Activated T-helper 2 cell treated with anti-CD3 and anti-CD28 coated beads, Interferon-gamma antibody, Interleukin-2, Interleukin-4, amounts not matched to agents 10 μg/mL and 5 μg/mL and 100 μg/mL, durations not matched to agents 14 hours and 24 hours and 36 hours (primary cell): ENCODE measurements around the gene TRAT1. TPM values are rescaled to one million over a fixed set of nuclear protein-coding genes. Genes with fewer than 3 reads are reported as not detected.
A peak's percentile ranks its signal among the peaks of the same experiment; 100 is the strongest.

Experiments used
- DNase-seq: peaks from one replicate; pipeline ENCODE4 v3.0.0; 2021; ENCODE audit warnings: low spot score
- H3K27ac Mint-ChIP-seq: one replicate; pipeline ENCODE4 v1.8.0; 2021; ENCODE audit warnings: mixed read lengths
- H3K27me3 Mint-ChIP-seq: one replicate; pipeline ENCODE4 v1.8.0; 2021; ENCODE audit warnings: low read depth, mixed read lengths
- H3K36me3 Mint-ChIP-seq: one replicate; pipeline ENCODE4 v1.8.0; 2021; ENCODE audit warnings: low read depth, mixed read lengths
- H3K4me1 Mint-ChIP-seq: one replicate; pipeline ENCODE4 v1.8.0; 2021; ENCODE audit warnings: low read depth, mixed read lengths
- H3K4me3 Mint-ChIP-seq: one replicate; pipeline ENCODE4 v1.8.0; 2021; ENCODE audit warnings: low read depth, mild to moderate bottlenecking, moderate library complexity, mixed read lengths
- H3K9me3 Mint-ChIP-seq: one replicate; pipeline ENCODE4 v1.8.0; 2021; ENCODE audit warnings: mixed read lengths
- intact Hi-C: fragments of 100-400 bp; cut with micrococcal nuclease; formaldehyde crosslinking; loops from one replicate; pipeline ENCODE4 v1.15.1; 2023
- total RNA-seq: library from RNA; stranded (reverse); gene quantifications from 2 replicates; pipeline ENCODE4 v1.2.3, GENCODE V29; 2022

TRAT1 gene
- total RNA-seq, 1 donor from 2014 or later = 17.7 TPM

GRCh38 chr3:108863799-108864135 is 41.2 kb downstream of the TRAT1 start:
- H3K9me3 Mint-ChIP-seq = peaks cover 4% of the 10 kb centered on the region
- no peak overlapping the region for H3K27ac Mint-ChIP-seq
- intact Hi-C loops = loop anchor here (1.0 to 2.0 kb wide), 4 partner anchors 25 to 275 kb away; partner anchors contain the start of genes CIP2A and DZIP3
- no peaks in the 10 kb centered on the region for H3K27me3 Mint-ChIP-seq
- DNase-seq = no peak
- no peak overlapping the region for H3K4me3 Mint-ChIP-seq
- peaks cover 54% of the 10 kb centered on the region for H3K36me3 Mint-ChIP-seq
- H3K4me1 Mint-ChIP-seq = peaks cover 22% of the 10 kb centered on the region

GRCh38 chr3:108877901-108878300 is 55.3 kb downstream of the TRAT1 start:
- Mint-ChIP-seq H3K27ac (no peak overlapping the region), H3K4me3 (no peak overlapping the region), H3K27me3 (no peaks in the 10 kb centered on the region), H3K4me1 (peaks cover 10% of the 10 kb centered on the region), H3K36me3 (no peaks in the 10 kb centered on the region), H3K9me3 (no peaks in the 10 kb centered on the region)
- intact Hi-C loops = no loop called here
- no peak for DNase-seq

DNA sequence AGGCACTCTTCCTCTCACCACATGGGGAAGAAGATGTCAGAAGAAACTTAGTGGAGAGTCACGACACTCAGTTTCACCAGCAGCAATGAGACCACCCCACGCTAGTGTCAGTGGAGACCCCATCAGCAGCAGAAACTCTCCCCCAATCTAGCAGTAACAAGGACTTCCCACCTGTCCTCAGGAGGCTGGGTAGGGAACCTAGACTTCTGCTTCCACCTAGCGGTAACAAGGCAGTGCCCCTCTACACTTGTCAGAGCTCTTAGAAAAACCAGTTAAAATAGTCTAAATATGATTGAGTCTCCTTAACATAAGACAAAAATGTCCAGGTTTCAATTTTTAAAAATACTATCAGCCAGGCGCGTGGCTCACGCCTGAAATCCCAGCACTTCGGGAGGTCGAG is 57.3 kb downstream of the TRAT1 start:
- H3K36me3 Mint-ChIP-seq = no peaks in the 10 kb centered on the region
- peaks cover 20% of the 10 kb centered on the region for H3K4me1 Mint-ChIP-seq
- no peaks in the 10 kb centered on the region for H3K27me3 Mint-ChIP-seq
- no peak for DNase-seq
- H3K4me3 Mint-ChIP-seq = no peak overlapping the region
- intact Hi-C loops = no loop called here
- H3K27ac Mint-ChIP-seq = no peak overlapping the region
- H3K9me3 Mint-ChIP-seq = no peaks in the 10 kb centered on the region

DNA sequence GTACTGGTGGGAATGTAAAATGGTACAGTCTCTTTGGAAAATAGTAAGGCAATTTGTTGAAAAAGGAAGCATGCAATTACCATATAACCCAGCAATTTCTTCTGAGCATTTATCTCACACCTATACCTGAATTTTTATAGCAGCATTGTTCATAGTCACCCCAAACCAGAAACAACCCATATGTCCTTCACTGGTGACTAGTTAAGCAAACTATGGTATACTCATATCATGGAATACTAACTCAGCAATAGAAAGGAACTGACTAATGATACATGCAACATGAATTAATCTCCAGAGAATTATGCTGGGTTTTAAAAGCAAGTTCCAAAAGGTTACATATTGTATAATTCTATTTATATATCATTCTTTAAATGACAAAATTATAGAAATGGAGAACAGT is 60.2 kb downstream of the TRAT1 start:
- Mint-ChIP-seq H3K4me3 (no peak overlapping the region), H3K27ac (no peak overlapping the region), H3K36me3 (no peaks in the 10 kb centered on the region), H3K9me3 (no peaks in the 10 kb centered on the region), H3K27me3 (no peaks in the 10 kb centered on the region), H3K4me1 (peaks cover 18% of the 10 kb centered on the region)
- intact Hi-C loops = no loop called here
- DNase-seq = no peak

- DNase-seq = no peak
- Mint-ChIP-seq H3K9me3 (no peaks in the 10 kb centered on the region), H3K36me3 (no peaks in the 10 kb centered on the region), H3K4me3 (no peak overlapping the region), H3K27ac (no peak overlapping the region), H3K4me1 (peaks cover 12% of the 10 kb centered on the region), H3K27me3 (no peaks in the 10 kb centered on the region)
- intact Hi-C loops = no loop called here
Observed at GRCh38 chr3:108883373-108883772, 60.8 kb downstream of the TRAT1 start.

DNA sequence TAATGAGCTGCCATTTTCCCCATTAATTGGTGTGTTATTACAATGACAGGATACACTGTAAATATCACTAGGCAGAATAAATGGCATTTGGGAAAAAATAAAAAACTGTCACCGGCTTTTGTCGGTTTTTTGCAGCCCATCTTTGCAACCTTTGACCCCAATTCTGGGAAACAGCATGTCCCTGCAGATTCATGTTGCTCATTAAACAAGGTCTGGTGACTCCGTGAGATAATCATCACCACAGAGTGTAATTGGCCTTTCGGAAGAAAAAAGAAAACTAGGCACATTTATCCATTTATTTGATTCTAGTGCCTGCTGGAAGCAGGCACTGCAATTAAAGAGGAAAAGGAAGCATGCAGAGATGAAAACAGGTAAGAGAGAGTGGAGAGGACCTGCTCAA is 64.5 kb downstream of the TRAT1 start:
- Mint-ChIP-seq H3K4me3 (no peak overlapping the region), H3K36me3 (no peaks in the 10 kb centered on the region), H3K27ac (no peak overlapping the region), H3K27me3 (no peaks in the 10 kb centered on the region), H3K9me3 (no peaks in the 10 kb centered on the region), H3K4me1 (peaks cover 10% of the 10 kb centered on the region)
- DNase-seq = no peak
- intact Hi-C loops = no loop called here

DNA sequence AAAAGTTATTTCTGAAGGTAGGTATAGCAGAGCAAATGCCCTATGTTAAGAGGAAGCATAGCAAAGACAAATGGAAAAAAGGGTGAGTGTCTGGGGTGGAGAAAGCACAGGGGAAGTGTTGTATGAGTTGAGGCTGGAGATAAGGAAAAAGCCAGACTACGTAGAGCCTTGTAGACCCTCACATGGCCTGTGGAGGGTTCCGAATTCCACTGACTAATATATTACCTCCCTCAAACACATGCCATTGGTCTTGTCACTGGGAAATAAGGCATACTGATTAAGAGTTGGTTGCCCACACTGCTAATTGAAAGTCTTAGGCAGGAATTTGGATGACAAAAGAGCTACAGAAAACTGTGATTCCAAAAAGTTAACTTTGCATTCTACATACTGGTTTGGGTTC is 65.2 kb downstream of the TRAT1 start:
- H3K4me1 Mint-ChIP-seq = peaks cover 10% of the 10 kb centered on the region
- H3K27ac Mint-ChIP-seq = no peak overlapping the region
- no peaks in the 10 kb centered on the region for H3K27me3 Mint-ChIP-seq
- H3K9me3 Mint-ChIP-seq = no peaks in the 10 kb centered on the region
- no peaks in the 10 kb centered on the region for H3K36me3 Mint-ChIP-seq
- intact Hi-C loops = no loop called here
- no peak for DNase-seq
- no peak overlapping the region for H3K4me3 Mint-ChIP-seq

DNA sequence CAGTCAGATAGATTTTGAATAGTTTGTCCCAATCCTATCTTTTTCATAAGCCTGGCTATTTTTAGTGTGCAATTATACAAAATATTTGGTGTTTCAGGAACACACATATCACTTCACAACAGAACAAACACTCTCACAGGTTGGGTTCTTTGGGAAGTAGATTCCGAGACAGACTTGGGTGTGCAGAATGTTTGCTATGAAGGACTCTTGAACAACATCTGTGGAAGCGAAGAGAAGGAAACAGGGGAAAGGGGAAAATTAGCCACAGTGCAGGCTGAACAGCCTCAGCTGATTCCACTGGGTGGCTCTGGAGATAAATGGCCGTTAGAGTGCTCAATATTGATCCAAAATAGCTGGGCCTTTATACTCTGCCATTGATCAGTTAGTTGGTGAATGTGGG is 69.2 kb downstream of the TRAT1 start:
- Mint-ChIP-seq H3K27me3 (peaks cover 2% of the 10 kb centered on the region), H3K9me3 (no peaks in the 10 kb centered on the region), H3K36me3 (no peaks in the 10 kb centered on the region), H3K27ac (no peak overlapping the region), H3K4me3 (no peak overlapping the region), H3K4me1 (no peaks in the 10 kb centered on the region)
- no peak for DNase-seq
- intact Hi-C loops = no loop called here

DNA sequence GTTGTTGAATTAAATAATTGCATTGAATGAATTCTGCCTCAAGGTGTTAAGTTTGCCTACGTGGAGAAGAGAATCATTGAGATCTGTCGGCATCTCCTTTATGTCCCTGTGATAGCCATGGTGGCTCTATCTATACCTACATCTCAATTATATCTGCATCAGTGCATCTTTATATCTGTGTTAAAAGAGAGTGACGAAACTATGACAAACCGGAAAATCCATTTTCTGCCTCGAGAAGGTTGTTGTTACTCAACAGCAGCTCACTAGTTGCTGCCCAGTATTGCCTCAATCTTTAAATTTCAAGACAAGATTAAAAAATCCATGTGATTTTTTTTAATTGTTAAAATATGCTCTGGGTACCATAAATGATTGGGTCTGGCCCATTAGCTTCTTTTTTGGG is 72.4 kb downstream of the TRAT1 start:
- H3K4me1 Mint-ChIP-seq = peaks cover 17% of the 10 kb centered on the region
- peaks cover 2% of the 10 kb centered on the region for H3K27me3 Mint-ChIP-seq
- H3K4me3 Mint-ChIP-seq = no peak overlapping the region
- intact Hi-C loops = no loop called here
- H3K27ac Mint-ChIP-seq = no peak overlapping the region
- DNase-seq = no peak
- no peaks in the 10 kb centered on the region for H3K9me3 Mint-ChIP-seq
- peaks cover 3% of the 10 kb centered on the region for H3K36me3 Mint-ChIP-seq

GRCh38 chr3:108897883-108898282 is 75.3 kb downstream of the TRAT1 start:
- peak overlapping the region; percentile 38 for H3K4me3 Mint-ChIP-seq
- peaks cover 3% of the 10 kb centered on the region for H3K9me3 Mint-ChIP-seq
- H3K4me1 Mint-ChIP-seq = peaks cover 23% of the 10 kb centered on the region
- H3K27me3 Mint-ChIP-seq = peaks cover 2% of the 10 kb centered on the region
- intact Hi-C loops = no loop called here
- peaks cover 3% of the 10 kb centered on the region for H3K36me3 Mint-ChIP-seq
- no peak for DNase-seq
- H3K27ac Mint-ChIP-seq = peak overlapping the region; percentile 63

DNA sequence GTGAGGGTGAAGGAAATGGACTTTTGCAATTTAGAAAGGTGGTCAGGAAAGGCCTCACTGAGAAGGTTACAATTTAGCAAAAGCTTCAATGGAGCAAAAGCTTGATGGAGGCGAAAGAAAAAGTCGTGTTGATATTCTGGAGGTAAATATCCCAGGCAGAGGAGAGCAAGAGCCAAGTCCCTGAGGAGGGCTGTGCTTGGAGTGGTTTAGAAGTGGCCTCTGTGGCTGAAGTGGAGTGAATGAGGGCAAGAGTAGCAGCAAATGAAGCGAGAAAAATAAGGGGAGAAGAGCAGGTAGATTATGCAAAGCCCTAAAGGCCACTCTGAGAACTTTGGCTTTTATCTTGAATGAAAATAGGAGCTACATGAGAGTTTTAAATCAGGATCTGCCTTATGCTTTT is 76.9 kb downstream of the TRAT1 start:
- H3K27me3 Mint-ChIP-seq = peaks cover 2% of the 10 kb centered on the region
- peaks cover 3% of the 10 kb centered on the region for H3K9me3 Mint-ChIP-seq
- H3K4me1 Mint-ChIP-seq = peaks cover 23% of the 10 kb centered on the region
- peaks cover 3% of the 10 kb centered on the region for H3K36me3 Mint-ChIP-seq
- H3K4me3 Mint-ChIP-seq = no peak overlapping the region
- intact Hi-C loops = no loop called here
- H3K27ac Mint-ChIP-seq = no peak overlapping the region
- no peak for DNase-seq

Other genes with a start within 250 kb of the TRAT1 start
- 45.6 and 53.2 TPM in 2 replicates for gene CIP2A, start 233.3 kb upstream of the TRAT1 start, total RNA-seq
- 4.9 and 6.4 TPM in 2 replicates for gene DZIP3, start 233.1 kb upstream of the TRAT1 start, total RNA-seq
- not detected in 2 replicates for gene RETNLB, start 65.4 kb upstream of the TRAT1 start, total RNA-seq
- gene GUCA1C, start 131.1 kb downstream of the TRAT1 start, total RNA-seq = not detected in 2 replicates